PC-9 (cell line): ENCODE data around the gene AKAP12.
"Not testable (repeated sequence)": the region's sequence is repeated elsewhere in the genome, so short reads cannot be mapped to it uniquely, and the experiment has no call there.

Experiments
- CTCF ChIP-seq: fragments of 200-600 bp; sonication (generic); conservative IDR thresholded peaks from 2 replicates; pipeline ENCODE4 v1.6.1; 2017; ENCODE audit warnings: mixed run types, antibody characterized with exemption, mild to moderate bottlenecking, moderate library complexity
- EZH2 ChIP-seq: fragments of 200-600 bp; sonication (generic); IDR thresholded peaks from 2 replicates; pipeline ENCODE4 v1.8.0; 2017; ENCODE audit warnings: antibody characterized with exemption, low read depth

- not testable (repeated sequence) for TF ChIP-seq CTCF, EZH2
Observed at GRCh38 chr6:151315661-151316060, 75.9 kb downstream of the AKAP12 start.
